ENCODE measurements around the gene APOBR. TPM values are rescaled to one million over a fixed set of nuclear protein-coding genes. Genes with fewer than 3 reads are reported as not detected.
"Not testable (repeated sequence)": the region's sequence is repeated elsewhere in the genome, so short reads cannot be mapped to it uniquely, and the experiment has no call there.

The APOBR gene, protein sequence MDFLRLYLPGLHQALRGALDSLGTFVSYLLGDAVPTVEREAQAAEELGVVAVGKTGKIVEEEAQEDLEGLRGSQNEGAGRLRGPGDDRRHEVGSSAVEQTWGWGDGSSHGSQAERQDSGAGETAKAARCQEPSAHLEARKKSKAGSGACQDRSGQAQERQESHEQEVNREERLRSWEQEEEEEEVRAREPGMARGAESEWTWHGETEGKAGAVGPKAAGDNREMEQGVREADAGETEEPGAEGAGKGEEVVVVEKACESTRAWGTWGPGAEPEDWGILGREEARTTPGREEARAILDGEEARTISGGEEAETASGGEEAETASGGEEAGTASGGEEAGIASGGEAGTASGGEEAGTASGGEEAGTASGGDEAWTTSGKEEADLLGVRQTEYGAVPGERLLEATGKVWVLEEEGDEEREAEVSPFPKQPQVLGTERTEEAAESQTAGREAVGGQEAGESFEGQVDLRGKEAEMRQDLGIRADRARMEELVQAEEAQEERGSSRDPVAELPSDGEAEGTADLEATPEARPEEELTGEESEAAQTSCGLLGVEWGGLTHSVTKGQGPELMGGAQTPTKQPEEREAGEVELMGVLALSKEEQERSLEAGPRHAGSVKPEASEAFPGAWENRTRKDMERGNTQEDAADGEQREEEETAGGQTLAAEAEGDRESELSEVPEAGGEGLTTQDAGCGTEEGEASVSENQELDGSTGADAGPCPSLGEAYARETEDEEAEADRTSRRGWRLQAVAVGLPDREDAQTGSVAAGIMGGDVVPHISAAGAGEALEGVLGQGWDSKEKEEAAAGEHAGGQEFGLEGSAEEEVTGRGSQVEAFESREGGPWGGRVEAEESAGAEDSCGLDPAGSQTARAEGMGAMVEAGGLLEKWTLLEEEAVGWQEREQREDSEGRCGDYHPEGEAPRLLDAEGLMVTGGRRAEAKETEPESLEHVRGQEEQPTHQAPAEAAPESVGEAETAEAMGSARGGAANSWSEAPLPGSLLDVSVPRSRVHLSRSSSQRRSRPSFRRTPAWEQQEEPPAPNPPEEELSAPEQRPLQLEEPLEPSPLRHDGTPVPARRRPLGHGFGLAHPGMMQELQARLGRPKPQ
- total RNA-seq = under 0.01 TPM in 1 of 2 replicates, not detected in the other

DNA sequence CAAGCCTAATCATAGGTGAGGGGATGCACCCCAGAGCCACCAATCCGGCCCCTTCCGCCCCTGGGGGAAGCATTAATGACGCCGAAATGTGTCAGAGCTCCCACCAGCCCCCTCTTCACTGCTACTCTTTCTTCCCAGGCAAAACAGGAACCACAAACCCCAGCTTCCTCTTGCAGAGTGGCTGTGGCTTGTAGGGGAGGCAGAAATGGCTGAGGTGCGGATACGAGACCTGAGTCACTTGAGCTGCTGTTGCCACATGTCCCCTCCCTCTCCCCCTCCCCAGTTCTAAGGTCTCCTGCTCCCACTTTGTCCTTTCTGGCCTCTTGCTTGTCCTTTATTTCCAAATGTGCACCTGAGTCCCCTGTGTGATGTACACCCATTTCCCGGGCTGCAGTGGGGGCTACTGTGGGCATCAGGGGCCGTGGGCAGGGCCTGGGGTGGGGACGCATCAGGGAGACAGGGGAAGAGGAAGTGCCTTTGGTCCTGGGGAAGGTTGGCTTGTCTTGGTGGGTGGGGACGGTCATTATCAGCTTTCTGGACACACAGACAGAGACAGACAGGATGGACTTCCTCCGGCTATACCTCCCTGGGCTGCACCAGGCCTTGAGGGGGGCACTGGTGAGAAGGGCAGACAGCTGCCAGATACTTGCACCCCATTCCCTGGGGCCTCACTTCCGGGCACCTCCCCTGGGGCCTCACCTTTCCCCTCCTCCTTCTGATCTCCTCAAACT is at the start of gene APOBR:
Gene APOBR, plus strand, starts transcription at position 523 of the 731 bp plus-strand sequence. Its CDS starts 39 bp downstream, at position 562.
- no peak for DNase-seq (ENCODE audit: low read depth in 2 of 2)

DNA sequence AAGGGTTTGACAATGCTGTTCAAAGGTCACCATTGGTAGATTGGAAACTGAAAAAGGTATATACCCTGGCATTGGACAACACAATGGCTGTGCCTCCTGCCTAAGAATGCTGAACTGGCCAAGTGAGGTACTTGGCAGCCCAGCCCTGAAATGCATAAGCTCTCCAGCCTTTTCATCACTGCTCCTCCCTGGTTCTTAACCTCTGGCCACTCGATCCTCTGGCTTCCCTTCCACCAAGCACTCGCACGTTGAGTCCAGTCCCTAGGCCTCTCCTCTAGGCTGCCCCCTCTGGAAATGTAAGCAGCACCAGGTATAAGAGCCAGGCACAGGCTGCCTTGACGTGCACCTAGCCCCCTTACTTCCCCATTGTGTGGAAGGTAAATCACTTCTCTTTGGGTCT is 48.1 kb upstream of the APOBR start:
- DNase-seq (ENCODE audit: low read depth in 2 of 2) = not testable (repeated sequence)

DNA sequence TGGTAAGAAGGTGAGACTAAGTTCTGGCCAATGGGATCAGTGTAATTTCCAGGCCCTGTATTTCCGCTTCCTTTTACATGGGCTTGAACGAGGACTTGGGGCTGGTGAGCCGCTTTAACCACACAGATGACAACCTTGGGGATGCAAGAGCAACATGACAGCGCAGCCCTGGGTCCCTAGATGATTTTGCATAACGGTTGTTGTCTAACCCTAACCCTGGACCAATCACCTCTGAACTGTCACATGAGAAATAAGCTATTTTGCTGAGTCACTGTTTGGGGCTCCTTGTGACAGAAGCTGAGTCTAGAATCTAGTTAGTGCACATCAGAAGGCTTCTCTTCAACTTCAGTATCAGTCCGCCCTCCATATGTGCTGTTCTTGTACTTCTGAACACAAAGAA is 47.4 kb upstream of the APOBR start:
- DNase-seq (ENCODE audit: low read depth in 2 of 2) = not testable (repeated sequence)

DNA sequence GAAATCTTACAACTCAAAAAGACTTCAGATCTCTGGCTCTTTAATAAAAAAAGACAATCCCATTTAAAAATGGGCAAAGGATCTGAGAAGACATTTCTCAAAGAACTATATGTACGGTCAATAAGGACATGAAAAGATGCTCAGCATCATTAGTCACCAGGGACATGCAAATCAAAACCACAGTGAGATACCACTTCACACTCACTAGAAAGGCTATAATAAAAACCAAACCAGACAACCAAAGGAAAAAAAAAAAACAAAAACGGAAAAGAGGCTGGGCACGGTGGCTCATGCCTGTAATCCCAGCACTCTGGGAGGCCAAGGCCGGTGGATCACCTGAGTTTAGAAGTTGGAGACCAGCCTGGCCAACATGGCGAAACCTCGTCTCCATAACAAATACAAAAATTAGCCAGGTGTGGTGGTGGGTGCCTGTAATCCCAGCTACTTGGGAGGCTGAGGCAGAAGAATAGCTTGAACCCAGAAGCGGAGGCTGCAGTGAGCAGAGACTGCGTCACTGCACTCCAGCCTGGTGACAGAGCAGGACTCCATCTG is 20.7 kb upstream of the APOBR start:
- no peak for DNase-seq (ENCODE audit: low read depth in 2 of 2)

DNA sequence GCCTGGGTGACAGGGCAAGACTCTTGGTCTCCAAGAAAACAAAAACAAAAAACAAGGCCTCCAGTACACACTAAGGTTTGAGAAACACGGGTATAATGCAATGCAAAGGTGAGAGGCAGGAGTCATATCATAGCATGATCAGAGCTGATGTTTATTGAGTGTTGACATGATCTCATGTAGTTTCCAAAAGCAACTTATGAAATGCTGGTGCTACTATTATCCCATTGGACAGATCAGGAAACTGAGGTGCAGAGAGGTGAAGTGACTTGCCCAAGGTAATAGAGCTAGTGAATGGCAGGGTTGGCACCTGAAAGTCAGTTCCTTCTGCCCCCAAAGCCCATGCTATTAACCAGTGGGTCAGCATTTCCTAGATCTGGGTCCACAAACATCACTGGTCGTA is 19.2 kb upstream of the APOBR start:
- no peak for DNase-seq (ENCODE audit: low read depth in 2 of 2)

DNA sequence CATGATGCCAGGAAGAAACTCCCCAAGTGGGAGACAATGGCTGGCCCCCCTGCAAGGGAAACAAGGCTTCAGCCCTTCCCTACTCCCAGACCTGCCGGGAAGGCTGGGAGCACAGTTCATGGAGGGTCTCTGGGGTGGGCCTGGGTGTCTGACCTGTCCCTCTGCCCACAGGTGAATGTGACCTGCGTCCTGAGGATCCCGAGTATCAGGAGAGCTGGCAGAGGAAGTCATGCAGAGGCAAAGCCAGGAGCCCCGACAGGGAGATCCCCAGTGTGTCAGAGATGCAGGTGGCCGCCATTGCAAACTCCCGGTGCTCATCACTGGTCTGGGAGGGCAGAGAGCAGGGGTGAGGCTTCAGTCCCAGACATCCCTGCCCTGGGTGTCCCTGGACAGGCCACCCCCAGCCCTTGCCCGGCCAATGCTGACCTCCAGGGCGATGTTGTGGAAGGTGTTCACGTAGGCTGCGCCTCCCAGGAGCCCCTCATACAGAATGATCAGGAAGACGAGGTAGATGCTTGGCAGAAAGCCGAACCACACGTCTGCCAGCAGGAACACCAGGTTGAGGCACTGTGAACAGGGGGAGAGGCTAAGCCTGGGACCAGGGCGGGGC is 17.0 kb upstream of the APOBR start:
- no peak for DNase-seq (ENCODE audit: low read depth in 2 of 2)

DNA sequence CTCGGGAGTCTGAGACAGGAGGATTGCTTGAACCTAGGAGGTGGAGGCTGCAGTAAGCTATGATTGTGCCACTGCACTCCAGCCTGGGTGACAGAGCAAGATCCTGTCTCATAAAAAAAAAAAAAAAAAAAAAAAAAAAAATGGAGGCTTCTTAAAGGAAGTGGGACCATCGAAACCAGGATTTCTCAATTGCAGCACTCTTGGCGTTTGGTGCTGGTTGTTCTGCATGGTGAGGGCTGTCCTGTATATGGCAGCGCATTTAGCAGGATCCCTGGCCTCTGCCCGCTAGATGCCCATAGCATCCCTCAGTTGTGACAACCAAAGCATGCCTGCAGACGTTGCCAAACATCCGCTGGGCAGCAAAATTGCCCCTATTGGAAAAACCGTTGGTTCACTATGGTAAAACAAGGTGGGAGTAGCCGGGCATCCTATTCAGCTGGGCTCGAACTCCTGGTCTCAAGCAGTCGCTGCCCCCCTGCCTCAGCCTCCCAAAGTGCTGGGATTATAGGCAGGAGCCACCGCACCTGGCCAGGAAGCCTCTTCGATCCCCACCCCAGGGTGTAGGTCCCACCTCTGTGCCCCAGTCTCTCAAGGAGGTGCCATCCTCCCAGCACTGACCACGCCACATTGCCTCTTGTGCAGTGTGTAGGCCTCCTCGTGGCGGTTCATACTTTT is 15.8 kb upstream of the APOBR start:
- no peak for DNase-seq (ENCODE audit: low read depth in 2 of 2)

DNA sequence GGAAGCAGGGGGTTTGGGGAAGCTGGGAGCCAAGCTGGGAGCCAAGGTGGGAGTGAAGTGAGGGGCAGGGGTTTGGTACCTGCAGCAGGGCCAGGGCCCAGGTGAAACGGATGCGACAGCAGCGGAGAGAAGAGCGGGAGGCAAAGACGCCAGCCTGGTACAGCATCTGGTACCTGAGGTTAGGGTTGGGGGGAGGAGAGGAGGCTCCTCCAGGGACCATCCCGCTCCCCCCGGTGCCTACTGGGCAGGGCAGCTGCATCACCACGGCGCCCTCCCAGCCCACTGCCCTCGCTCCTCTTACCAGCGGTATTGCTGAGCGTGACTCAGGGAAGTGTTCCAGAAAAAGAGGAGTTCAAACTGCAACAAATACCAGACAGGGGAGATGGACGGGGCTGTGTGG is 12.4 kb upstream of the APOBR start:
- DNase-seq (ENCODE audit: low read depth in 2 of 2) = no peak

DNA sequence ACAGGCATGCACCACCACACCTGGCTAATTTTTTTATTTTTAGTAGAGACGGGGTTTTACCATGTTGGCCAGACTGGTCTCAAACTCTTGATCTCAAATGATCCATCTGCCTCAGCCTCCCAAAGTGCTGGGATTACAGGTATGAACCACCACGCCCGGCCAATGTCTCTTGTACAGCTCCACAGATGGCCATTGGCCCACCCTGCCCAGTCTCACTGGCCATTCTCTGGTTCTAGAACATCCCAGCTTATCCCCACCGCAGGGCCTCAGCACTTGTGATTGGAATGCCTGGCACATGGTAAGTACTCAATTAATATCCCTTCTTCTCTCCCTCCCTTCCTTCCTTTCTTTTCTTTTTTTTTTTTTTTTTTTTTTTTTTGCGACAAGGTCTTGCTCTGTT is 11.1 kb upstream of the APOBR start:
- DNase-seq (ENCODE audit: low read depth in 2 of 2) = not testable (repeated sequence)

DNA sequence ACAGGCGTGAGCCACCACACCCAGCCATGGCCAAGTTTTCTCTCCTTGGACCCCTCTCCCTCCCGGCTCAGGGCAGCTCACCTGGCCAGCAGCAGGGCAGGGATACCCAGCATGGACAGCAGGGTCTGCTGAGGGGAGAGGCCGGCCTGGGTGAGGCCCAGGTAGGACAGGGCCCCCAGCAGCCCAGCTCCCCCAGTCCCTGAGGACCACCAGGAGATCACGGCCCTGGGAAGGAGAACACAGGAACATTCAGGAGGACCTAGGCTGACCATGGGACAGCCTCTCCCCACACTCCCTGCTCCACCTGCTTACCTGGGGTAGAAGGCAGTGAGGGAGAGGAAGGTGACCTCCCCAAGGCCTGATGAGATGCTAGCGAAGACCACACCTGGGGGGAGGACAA is 8.2 kb upstream of the APOBR start:
- DNase-seq (ENCODE audit: low read depth in 2 of 2) = no peak

DNA sequence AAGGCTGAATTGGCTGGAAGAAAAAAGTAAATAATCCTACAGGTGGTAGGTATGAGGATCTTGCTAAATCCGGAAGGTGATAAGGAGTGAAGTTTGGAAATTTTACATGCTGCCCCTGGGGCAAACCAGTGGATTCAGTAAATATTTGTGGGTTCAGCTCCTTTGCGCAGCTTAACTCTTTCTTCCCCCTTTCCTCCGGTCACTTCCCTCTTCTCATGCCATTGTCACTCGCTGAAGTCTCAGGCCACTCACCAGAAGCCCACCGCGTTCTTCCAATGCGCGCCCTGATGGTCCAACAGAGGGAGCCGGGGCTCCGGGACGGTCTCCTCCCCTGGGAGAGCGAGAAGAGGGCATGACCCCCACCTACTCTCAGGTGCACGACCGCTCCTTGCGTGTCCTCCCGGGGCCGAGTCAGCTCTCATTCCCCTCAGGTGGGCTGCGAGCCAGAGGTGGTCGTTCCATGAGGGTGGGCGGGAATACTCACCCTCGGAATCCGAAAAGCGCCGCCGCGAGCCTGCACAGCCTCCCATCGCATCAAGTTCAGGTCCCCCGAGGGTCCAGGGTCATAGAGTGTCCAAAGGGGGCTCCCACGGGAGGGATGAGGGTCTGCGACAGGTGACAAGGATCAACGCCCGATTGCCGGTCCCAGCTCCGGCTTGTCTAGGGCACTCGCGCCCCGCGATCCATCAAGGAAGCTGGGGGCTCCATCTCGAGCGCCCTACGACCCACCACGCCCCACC is 3.0 kb upstream of the APOBR start:
- peak in 1 of 2 donors; percentile 34 for DNase-seq (ENCODE audit: low read depth in 2 of 2)

DNA sequence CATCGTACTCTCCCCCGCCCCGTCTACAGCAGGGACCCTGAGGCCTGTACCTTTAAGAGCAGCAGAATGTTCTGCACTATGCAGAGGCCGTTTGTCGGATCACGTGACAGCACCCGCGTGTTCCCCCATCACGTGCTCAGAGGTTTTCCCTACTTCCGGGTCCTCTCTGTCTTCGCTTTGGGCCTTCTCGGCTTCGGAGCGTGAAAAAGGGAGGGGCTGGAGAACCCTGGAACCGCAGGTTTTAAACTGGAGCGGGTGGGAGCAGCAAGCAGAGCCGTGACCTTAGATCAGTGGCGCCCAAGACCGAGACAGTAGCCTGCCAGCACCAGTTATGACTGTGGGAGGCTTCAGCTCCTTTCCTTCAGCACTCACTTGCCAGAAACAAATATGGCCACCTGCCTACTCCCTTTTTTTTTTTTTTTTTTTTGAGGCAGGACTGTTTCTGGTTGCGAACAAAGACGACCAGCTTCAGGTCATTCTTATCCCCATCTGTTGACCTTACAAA is 2.4 kb upstream of the APOBR start, which contains the start of gene CLN3:
Gene CLN3, minus strand, starts transcription at position 105 of the 505 bp plus-strand sequence. CDS start 315 bp downstream, outside the sequence.
- DNase-seq (ENCODE audit: low read depth in 2 of 2) = peak; percentile 92 to 94

DNA sequence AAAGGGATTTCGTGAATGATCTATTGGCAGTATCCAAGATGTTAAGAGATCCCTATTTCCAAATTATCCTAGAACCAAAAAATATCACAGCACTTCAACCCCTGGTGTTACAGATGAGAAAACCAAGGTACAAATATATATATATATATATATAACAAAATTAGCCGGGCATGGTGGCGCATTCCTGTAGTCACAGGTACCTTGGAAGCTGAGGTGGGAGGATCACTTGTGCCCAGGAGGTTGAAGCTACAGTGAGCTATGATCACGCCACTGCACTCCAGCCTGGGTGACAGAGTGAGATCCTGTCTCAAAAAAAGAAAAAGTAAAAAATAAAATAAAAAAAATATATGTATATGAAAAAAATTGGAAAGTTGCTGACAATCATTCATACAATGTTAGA is 1.9 kb upstream of the APOBR start:
- DNase-seq (ENCODE audit: low read depth in 2 of 2) = no peak

DNA sequence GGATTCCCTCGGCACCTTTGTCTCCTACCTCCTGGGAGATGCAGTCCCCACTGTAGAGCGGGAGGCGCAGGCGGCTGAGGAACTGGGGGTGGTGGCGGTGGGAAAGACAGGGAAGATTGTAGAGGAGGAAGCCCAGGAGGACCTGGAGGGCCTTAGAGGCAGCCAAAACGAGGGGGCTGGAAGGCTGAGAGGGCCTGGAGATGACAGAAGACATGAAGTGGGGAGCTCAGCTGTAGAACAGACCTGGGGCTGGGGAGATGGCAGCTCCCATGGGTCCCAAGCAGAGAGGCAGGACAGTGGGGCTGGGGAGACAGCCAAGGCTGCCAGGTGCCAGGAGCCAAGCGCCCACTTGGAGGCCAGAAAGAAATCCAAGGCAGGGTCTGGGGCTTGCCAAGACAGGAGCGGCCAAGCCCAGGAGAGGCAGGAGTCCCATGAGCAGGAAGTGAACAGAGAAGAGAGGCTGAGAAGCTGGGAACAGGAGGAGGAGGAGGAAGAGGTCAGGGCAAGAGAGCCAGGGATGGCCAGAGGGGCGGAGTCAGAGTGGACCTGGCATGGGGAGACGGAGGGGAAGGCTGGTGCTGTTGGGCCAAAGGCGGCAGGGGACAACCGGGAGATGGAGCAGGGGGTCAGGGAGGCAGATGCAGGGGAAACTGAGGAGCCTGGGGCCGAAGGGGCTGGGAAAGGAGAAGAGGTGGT is 803 bp downstream of the APOBR start:
- no peak for DNase-seq (ENCODE audit: low read depth in 2 of 2)

DNA sequence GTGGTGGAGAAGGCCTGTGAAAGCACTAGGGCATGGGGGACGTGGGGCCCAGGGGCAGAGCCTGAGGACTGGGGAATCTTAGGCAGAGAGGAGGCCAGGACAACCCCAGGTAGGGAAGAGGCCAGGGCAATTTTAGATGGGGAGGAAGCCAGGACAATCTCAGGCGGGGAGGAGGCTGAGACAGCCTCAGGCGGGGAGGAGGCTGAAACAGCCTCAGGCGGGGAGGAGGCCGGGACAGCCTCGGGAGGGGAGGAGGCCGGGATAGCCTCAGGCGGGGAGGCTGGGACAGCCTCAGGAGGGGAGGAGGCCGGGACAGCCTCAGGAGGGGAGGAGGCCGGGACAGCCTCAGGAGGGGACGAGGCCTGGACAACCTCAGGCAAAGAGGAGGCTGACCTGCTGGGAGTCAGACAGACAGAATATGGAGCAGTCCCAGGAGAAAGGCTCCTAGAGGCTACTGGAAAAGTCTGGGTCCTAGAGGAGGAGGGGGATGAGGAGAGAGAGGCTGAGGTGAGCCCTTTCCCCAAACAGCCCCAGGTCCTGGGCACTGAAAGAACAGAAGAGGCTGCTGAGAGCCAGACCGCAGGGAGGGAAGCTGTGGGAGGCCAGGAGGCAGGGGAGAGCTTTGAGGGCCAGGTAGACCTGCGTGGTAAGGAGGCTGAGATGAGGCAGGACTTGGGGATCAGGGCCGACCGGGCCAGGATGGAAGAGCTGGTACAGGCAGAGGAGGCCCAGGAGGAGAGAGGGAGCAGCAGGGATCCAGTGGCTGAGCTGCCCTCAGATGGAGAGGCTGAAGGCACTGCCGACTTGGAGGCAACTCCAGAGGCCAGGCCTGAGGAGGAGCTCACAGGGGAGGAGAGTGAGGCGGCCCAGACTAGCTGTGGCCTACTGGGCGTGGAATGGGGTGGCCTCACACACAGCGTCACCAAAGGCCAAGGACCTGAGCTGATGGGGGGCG is 1.6 kb downstream of the APOBR start:
- DNase-seq (ENCODE audit: low read depth in 2 of 2) = no peak

DNA sequence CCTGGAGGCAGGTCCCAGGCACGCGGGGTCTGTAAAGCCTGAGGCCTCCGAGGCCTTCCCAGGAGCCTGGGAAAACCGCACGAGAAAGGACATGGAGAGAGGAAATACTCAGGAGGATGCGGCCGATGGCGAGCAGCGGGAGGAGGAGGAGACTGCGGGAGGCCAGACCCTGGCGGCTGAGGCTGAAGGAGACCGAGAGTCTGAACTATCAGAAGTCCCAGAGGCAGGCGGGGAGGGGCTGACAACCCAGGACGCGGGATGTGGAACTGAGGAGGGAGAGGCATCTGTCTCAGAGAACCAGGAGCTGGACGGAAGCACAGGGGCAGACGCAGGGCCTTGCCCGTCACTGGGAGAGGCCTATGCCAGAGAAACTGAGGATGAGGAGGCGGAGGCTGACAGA is 2.4 kb downstream of the APOBR start:
- DNase-seq (ENCODE audit: low read depth in 2 of 2) = no peak

DNA sequence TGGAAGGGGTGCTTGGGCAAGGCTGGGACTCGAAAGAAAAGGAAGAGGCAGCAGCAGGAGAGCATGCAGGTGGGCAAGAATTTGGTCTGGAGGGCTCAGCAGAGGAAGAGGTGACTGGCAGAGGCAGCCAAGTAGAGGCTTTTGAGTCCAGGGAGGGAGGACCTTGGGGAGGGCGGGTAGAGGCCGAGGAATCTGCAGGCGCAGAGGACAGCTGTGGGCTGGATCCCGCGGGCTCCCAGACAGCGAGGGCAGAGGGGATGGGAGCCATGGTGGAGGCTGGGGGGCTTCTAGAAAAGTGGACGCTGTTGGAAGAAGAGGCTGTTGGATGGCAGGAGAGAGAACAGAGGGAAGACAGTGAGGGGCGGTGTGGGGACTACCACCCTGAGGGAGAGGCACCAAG is 2.9 kb downstream of the APOBR start:
- DNase-seq (ENCODE audit: low read depth in 2 of 2) = no peak

All from dermis microvascular lymphatic vessel endothelial cell (primary cell).